Activated gamma-delta T cell (primary cell): ENCODE results near the gene NCK2.

ENCODE experiments used
- DNase-seq: peaks from one replicate; lab custom pipeline; 2025; lab: John Stamatoyannopoulos, UW

NCK2 gene

GRCh38 chr2:105852066-105852465, 107.4 kb downstream of the NCK2 start:
- DNase-seq = no peak

- no peak for DNase-seq
Measured at GRCh38 chr2:105853354-105854088, 108.8 kb downstream of the NCK2 start.

GRCh38 chr2:105854972-105855371, 110.3 kb downstream of the NCK2 start:
- no peak for DNase-seq

- no peak for DNase-seq
Measured at GRCh38 chr2:105856581-105856980, 111.9 kb downstream of the NCK2 start.

- DNase-seq = peak; percentile 17
Measured at GRCh38 chr2:105857076-105857740, 112.5 kb downstream of the NCK2 start.

GRCh38 chr2:105858868-105859693, 114.4 kb downstream of the NCK2 start:
- DNase-seq = no peak

GRCh38 chr2:105859694-105859951, 114.9 kb downstream of the NCK2 start:
- DNase-seq = no peak

GRCh38 chr2:105860567-105860966, 115.9 kb downstream of the NCK2 start:
- DNase-seq = no peak

- DNase-seq = no peak
Measured at GRCh38 chr2:105861200-105861599, 116.5 kb downstream of the NCK2 start.

- DNase-seq = no peak
Measured at GRCh38 chr2:105862843-105863242, 118.1 kb downstream of the NCK2 start.

- no peak for DNase-seq
Measured at GRCh38 chr2:105864262-105864661, 119.5 kb downstream of the NCK2 start.

- DNase-seq = no peak
Measured at GRCh38 chr2:105865222-105865913, 120.7 kb downstream of the NCK2 start.

- DNase-seq = no peak
Measured at GRCh38 chr2:105866216-105867185, 121.8 kb downstream of the NCK2 start.

- DNase-seq = no peak
Measured at GRCh38 chr2:105867587-105867986, 122.9 kb downstream of the NCK2 start.

GRCh38 chr2:105868060-105868459, 123.3 kb downstream of the NCK2 start:
- DNase-seq = no peak

GRCh38 chr2:105869341-105869740, 124.6 kb downstream of the NCK2 start:
- DNase-seq = no peak

- no peak for DNase-seq
Measured at GRCh38 chr2:105870062-105870461, 125.3 kb downstream of the NCK2 start.

- DNase-seq = no peak
Measured at GRCh38 chr2:105870858-105871257, 126.1 kb downstream of the NCK2 start.

- DNase-seq = no peak
Measured at GRCh38 chr2:105872142-105872728, 127.5 kb downstream of the NCK2 start.

- DNase-seq = no peak
Measured at GRCh38 chr2:105872830-105873229, 128.1 kb downstream of the NCK2 start.

- DNase-seq = no peak
Measured at GRCh38 chr2:105873281-105873680, 128.6 kb downstream of the NCK2 start.
